ENCODE measurements around the gene CPED1. TPM values are rescaled to one million over a fixed set of nuclear protein-coding genes. Genes with fewer than 3 reads are reported as not detected.

Gene CPED1
- total and polyA plus RNA-seq, 2 donors (not counting 1 experiment from before 2014, with no cell fraction given): 70.2 to 196 TPM

DNA sequence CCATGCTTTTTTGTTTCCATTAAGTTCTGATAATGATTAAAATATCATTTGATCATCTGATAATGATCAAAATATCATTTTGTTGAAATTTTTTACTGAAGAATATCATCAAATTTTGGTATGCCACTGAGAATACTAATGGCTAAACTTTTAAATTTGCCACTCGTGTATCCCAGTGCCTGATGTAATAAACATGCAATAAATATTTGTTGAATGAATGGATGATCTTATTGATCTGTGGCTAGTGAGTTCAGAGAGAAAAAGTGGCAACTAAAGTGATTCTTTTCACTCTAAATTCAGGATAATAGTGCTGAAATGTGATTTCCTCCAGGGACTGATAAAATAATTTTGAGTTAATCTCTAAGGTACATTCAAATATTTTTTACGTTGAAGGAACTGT, 181.0 kb downstream of the CPED1 start:
- TF ChIP-seq, protein P1, sequence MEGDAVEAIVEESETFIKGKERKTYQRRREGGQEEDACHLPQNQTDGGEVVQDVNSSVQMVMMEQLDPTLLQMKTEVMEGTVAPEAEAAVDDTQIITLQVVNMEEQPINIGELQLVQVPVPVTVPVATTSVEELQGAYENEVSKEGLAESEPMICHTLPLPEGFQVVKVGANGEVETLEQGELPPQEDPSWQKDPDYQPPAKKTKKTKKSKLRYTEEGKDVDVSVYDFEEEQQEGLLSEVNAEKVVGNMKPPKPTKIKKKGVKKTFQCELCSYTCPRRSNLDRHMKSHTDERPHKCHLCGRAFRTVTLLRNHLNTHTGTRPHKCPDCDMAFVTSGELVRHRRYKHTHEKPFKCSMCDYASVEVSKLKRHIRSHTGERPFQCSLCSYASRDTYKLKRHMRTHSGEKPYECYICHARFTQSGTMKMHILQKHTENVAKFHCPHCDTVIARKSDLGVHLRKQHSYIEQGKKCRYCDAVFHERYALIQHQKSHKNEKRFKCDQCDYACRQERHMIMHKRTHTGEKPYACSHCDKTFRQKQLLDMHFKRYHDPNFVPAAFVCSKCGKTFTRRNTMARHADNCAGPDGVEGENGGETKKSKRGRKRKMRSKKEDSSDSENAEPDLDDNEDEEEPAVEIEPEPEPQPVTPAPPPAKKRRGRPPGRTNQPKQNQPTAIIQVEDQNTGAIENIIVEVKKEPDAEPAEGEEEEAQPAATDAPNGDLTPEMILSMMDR (conservative IDR thresholded peaks at IDR 0.05 in 1 of 2, IDR thresholded peaks at IDR 0.05 in 1 of 2; ENCODE audit: low read depth in 1 of 2, low read length in 2 of 2): no peak
- TF ChIP-seq EZH2 (IDR thresholded peaks at IDR 0.05; ENCODE audit: low read length, missing control alignments): no peak
- no peak for DNase-seq (ENCODE audit: low read depth in 2 of 2)
- no peak overlapping the region for H3K4me2 ChIP-seq (ENCODE audit: extremely low read depth, insufficient read depth, low read length)
- H3K27me3 ChIP-seq (ENCODE audit: control insufficient read depth, insufficient read depth, low read length): no peaks in the 10 kb centered on the region
- no peaks in the 10 kb centered on the region for H3K4me1 ChIP-seq (ENCODE audit: control insufficient read depth, extremely low read depth, insufficient read depth, low read length)
- H4K20me1 ChIP-seq (ENCODE audit: control insufficient read depth, extremely low read depth, insufficient read depth, low read length): no peaks in the 10 kb centered on the region
- H2AFZ ChIP-seq (ENCODE audit: low read length): no peak overlapping the region
- no peaks in the 10 kb centered on the region for H3K36me3 ChIP-seq (ENCODE audit: control insufficient read depth, insufficient read depth, low read length)
- no peak overlapping the region for H3K27ac ChIP-seq (ENCODE audit: insufficient read depth, low read length)
- no peaks in the 10 kb centered on the region for H3K9me3 ChIP-seq (ENCODE audit: control insufficient read depth, insufficient read depth, low read depth, low read length)
- no peaks in the 10 kb centered on the region for H3K79me2 ChIP-seq (ENCODE audit: control insufficient read depth, insufficient read depth, low read length)
- no peak overlapping the region for H3K9ac ChIP-seq (ENCODE audit: insufficient read depth, low read length)
- H3K4me3 ChIP-seq (replicated peaks in 1 of 4; ENCODE audit: control extremely low read depth in 1 of 4, insufficient read depth in 1 of 4, low read depth in 3 of 4, low read length in 4 of 4): no peak overlapping the region

DNA sequence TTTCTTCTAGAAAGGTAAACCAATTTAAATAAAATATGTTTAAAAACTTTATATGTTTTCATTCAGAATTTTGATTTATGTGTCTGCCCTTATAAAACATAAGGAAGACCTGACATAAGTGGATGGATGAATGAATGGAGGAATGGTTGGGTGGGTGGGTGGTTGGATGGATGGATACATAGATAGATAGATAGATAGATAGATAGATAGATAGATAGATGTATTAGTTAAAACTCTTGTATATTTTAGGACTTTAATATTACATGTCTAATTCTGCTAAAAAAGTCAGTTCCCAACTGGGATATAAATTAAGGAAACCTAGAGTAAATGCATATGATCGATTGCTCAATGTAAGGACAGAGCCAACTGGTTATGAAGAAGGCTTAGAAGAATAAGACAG, 184.0 kb downstream of the CPED1 start:
- no peaks in the 10 kb centered on the region for H3K27me3 ChIP-seq (ENCODE audit: control insufficient read depth, insufficient read depth, low read length)
- H3K27ac ChIP-seq (ENCODE audit: insufficient read depth, low read length): no peak overlapping the region
- H3K4me3 ChIP-seq (replicated peaks in 1 of 4; ENCODE audit: control extremely low read depth in 1 of 4, insufficient read depth in 1 of 4, low read depth in 3 of 4, low read length in 4 of 4): no peak overlapping the region
- DNase-seq (ENCODE audit: low read depth in 2 of 2): no peak
- no peak overlapping the region for H3K9ac ChIP-seq (ENCODE audit: insufficient read depth, low read length)
- H4K20me1 ChIP-seq (ENCODE audit: control insufficient read depth, extremely low read depth, insufficient read depth, low read length): no peaks in the 10 kb centered on the region
- no peak overlapping the region for H3K4me2 ChIP-seq (ENCODE audit: extremely low read depth, insufficient read depth, low read length)
- no peaks in the 10 kb centered on the region for H3K36me3 ChIP-seq (ENCODE audit: control insufficient read depth, insufficient read depth, low read length)
- no peak overlapping the region for H2AFZ ChIP-seq (ENCODE audit: low read length)
- H3K79me2 ChIP-seq (ENCODE audit: control insufficient read depth, insufficient read depth, low read length): no peaks in the 10 kb centered on the region
- H3K9me3 ChIP-seq (ENCODE audit: control insufficient read depth, insufficient read depth, low read depth, low read length): no peaks in the 10 kb centered on the region
- no peaks in the 10 kb centered on the region for H3K4me1 ChIP-seq (ENCODE audit: control insufficient read depth, extremely low read depth, insufficient read depth, low read length)
- TF ChIP-seq EZH2 (IDR thresholded peaks at IDR 0.05; ENCODE audit: low read length, missing control alignments): no peak
- TF ChIP-seq, protein P1 (conservative IDR thresholded peaks at IDR 0.05 in 1 of 2, IDR thresholded peaks at IDR 0.05 in 1 of 2; ENCODE audit: low read depth in 1 of 2, low read length in 2 of 2): no peak

DNA sequence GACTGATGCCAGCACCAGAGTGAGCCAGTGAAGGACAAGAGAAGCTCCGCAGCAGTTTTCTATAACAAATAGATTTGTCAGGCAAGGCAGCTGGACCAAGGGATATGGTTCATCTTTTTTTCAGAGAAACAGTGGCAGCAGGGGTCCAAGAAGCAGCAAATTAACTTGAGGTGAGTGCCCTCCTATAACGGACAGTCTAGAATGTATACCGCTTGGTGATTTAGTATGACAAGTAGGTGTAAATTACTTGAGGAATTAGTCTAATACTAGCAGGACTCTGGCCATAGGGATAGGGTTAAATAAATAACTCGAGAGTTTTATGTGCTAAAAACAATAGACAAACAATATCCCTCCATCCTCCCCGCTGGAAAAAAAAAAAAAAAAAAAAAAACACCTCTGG, 187.3 kb downstream of the CPED1 start:
- Histone ChIP-seq H3K4me1 (ENCODE audit: control insufficient read depth, extremely low read depth, insufficient read depth, low read length) (no peaks in the 10 kb centered on the region), H3K27me3 (ENCODE audit: control insufficient read depth, insufficient read depth, low read length) (no peaks in the 10 kb centered on the region), H3K79me2 (ENCODE audit: control insufficient read depth, insufficient read depth, low read length) (no peaks in the 10 kb centered on the region), H3K9ac (ENCODE audit: insufficient read depth, low read length) (no peak overlapping the region), H3K9me3 (ENCODE audit: control insufficient read depth, insufficient read depth, low read depth, low read length) (no peaks in the 10 kb centered on the region), H3K4me3 (replicated peaks in 1 of 4; ENCODE audit: control extremely low read depth in 1 of 4, insufficient read depth in 1 of 4, low read depth in 3 of 4, low read length in 4 of 4) (no peak overlapping the region), H3K27ac (ENCODE audit: insufficient read depth, low read length) (no peak overlapping the region), H3K36me3 (ENCODE audit: control insufficient read depth, insufficient read depth, low read length) (no peaks in the 10 kb centered on the region), H2AFZ (ENCODE audit: low read length) (no peak overlapping the region), H3K4me2 (ENCODE audit: extremely low read depth, insufficient read depth, low read length) (no peak overlapping the region), H4K20me1 (ENCODE audit: control insufficient read depth, extremely low read depth, insufficient read depth, low read length) (no peaks in the 10 kb centered on the region)
- DNase-seq (ENCODE audit: low read depth in 2 of 2): no peak
- TF ChIP-seq, protein P1 (conservative IDR thresholded peaks at IDR 0.05 in 1 of 2, IDR thresholded peaks at IDR 0.05 in 1 of 2; ENCODE audit: low read depth in 1 of 2, low read length in 2 of 2): no peak
- no peak for TF ChIP-seq EZH2 (IDR thresholded peaks at IDR 0.05; ENCODE audit: low read length, missing control alignments)

Data from fibroblast of lung (primary cell).